GM21825 (cell line): ENCODE data around the gene KRT71.
"Not testable (repeated sequence)": the region's sequence is repeated elsewhere in the genome, so short reads cannot be mapped to it uniquely, and the experiment has no call there.

ENCODE experiments used
- ATAC-seq: cut with Tn5 transposase; IDR thresholded peaks from one replicate; pipeline ENCODE4 v1.9.1; 2021; ENCODE audit warnings: mild to moderate bottlenecking, moderate library complexity; ENCODE audit not compliant: unreplicated experiment

Gene KRT71

GRCh38 chr12:52552681-52553195 is at the start of gene KRT71:
TSS of gene KRT71 (minus strand) at chr12:52553145. CDS start at chr12:52553077, 68 bp downstream.
- no peak for ATAC-seq

- ATAC-seq: no peak
Measured at GRCh38 chr12:52602552-52602951, 49.6 kb upstream of the KRT71 start.

DNA sequence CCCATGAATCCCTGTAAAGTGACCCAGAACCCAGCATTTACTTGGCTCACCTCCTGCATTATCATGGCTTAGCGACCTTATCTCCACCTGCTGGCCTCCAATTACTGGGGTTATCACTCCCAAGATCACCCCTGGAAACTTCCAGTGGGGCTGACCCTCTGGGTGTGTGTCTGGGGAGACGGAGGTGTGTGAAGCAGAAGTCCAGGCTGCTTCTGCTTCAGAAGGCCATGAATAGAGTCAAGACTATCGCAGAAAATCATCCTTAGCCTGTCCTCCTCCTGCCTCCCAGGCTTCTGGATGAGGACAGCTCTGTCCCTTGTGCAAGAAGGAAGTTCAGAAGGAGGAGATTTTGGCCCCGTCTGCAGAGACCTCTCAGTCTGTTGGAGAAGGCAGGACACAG is 48.7 kb upstream of the KRT71 start:
- ATAC-seq: no peak

DNA sequence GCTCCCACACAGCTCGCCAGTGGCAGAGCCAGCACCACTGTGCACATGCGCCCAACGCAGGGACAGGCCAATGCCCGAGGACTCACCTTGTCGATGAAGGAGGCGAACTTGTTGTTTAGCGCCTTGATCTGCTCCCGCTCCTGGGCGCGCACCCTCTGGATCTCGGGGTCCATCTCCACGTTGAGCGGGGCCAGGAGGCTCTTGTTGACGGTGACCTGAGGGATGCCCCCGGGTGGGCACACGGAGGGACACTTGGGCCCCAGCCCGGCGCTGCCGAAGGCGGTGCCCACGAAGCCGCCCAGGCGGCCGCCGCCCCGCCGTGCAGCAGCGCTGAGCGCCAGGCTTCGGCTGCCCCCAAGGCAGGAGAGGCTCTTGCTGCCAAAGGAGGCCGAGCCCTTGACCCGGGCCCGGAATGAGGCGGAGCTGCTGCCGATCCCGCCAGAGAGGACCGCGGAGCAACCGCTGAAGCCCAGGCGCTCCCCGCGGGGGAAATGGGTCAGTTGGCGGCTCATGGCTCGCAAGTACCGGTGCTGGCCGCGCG is 48.1 kb upstream of the KRT71 start, which contains the start of gene KRT72:
KRT72 (minus strand) TSS at position 523 of the 541 bp plus-strand sequence; CDS start at position 512, 11 bp downstream.
- ATAC-seq: no peak

GRCh38 chr12:52600475-52600874 is 47.5 kb upstream of the KRT71 start:
- ATAC-seq: no peak

DNA sequence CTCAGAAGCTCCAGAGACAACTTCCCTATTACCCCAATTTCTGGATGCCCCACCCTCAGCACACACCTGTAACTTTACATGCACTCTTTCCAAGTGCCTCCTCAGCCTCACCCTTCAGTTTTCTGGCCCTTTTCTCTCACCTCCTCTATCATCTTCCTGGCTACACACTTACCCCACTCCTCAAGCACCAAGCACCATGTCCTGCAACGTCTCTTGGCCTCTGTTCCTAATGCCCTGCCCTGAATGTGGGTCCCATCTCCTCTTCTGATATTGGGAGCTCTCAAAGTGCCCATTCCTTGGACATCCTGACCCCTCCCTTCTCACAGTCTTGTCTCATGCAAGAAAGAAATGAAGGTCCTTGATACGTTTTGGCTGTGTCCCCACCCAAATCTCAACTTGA is 47.1 kb upstream of the KRT71 start:
- ATAC-seq: no peak

GRCh38 chr12:52598966-52599365 is 46.0 kb upstream of the KRT71 start:
- ATAC-seq: no peak

GRCh38 chr12:52594237-52594636 is 41.3 kb upstream of the KRT71 start:
- not testable (repeated sequence) for ATAC-seq

DNA sequence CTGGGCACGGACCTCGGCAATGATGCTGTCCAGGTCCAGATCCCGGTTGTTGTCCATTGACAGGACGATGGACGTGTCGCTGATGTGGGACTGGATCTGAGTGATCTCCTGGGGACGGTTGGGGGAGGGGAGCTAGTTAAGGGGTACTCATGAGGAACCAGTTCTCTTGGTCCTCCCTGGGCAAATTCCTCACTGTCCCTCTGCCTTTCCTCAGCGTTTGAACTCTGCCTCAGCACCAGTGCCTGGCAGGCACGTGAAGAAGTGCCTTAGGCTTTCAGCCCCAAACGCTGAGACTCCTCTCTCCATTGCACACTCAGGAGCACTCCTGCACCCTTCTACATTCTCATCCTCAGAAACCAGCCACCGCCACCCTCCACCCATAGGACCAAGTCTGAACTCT is 38.6 kb upstream of the KRT71 start:
- no peak for ATAC-seq

DNA sequence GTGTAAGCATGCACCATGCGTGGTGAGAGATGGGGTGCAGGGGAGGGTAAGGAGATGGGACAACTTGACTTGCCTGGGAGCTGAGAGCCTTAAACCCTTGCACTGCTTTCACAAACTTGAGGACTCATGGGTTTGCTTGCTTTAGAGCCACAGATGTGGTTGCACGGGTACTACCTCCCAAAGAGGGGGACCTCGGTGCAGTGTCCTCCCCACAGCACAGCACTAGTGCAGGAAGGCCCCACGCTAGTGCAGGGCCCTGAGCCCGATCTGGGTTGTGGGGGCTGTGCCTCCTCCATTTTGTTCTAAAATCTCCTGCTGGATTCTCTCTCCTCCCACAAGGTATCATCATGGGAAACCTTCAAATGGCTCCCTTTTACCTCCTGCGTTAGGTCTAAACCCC is 37.1 kb upstream of the KRT71 start:
- ATAC-seq: no peak

- no peak for ATAC-seq
Measured at GRCh38 chr12:52587563-52587962, 34.6 kb upstream of the KRT71 start.

DNA sequence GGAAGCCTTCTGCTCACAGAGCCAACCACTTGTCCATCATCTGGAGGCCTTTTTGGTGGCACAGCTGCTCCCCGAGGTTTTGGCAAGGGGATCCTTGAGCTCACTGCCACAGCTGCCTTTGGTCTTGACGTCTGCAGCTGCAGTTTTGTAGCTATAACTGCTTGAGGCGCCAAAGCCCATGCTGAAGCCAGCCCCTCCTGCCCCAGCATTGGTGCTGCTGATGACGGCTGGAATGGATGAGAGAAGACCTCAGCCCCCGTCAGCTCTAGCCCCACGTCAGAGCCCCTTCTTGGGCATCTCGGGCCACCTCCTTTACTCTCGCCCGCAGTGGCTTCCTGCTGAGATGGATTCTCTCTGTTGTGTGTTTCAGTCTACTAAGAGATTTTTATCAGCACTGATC is 33.0 kb upstream of the KRT71 start:
- no peak for ATAC-seq

DNA sequence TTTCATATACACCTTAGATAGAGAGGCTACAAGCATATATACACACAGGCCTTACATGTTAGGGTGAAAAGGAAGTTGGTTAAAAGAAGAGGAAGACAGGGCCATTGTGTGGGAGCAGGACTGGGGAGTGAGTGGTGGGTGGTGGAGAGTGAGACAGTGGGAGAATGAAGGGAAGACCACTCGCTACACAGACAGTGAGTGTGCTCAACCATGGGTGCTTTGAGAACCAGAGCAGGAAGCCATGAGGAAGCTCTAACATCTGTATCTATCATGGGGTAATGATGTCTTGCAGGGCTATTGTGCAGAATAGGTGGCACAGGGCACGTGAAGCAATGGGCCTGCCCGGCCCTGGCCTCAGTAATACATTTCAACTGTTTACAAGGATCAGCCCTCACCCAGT is 32.1 kb upstream of the KRT71 start:
- no peak for ATAC-seq

DNA sequence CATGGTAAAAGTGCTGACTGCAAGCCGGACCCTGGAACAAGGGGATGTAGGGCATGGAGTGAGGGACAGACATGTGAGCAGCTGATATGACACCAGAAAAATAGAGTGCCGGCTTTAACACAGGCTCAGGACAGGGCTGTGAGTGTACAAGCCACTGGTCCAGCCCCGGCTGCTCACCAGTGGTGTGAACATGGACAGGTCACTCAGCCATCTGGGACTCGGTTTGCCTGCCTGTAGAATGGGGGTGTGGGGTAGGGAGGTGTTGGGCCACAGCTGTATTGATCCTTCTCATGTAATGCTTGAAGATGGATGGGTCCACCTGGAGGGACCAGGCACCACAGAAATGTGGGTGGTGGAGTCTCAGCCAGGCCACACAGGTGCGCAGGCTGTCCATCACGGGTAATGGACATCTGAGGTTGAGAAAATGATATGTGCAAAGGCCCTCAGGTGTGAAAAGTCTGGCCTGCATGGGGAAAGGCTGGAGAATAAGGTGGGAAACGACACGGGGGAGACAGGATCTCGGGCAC is 31.3 kb upstream of the KRT71 start:
- ATAC-seq: no peak

DNA sequence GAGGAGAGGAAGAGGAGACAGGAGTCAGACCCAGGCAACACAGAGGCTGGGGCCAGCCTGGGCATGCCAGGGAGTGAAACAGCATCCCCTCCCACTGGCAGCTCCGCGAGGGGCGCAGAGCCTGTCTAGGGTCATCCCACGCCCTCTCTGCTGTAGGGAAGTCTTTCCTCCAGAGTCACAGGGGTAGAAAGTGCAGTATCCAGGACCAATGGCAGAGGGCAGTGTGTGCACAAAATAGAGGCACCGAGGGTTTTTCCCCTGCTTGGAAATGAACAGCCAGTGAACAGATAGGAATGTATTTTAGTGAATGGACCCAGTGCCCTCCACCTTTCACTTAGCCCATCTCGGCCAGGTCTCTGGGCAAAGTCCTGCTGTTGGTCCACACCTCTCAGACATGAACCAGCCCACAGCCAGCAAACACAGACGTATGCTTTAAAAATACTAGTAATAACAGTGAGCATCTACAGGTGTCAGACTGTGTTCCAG is 30.1 kb upstream of the KRT71 start:
- ATAC-seq: no peak

DNA sequence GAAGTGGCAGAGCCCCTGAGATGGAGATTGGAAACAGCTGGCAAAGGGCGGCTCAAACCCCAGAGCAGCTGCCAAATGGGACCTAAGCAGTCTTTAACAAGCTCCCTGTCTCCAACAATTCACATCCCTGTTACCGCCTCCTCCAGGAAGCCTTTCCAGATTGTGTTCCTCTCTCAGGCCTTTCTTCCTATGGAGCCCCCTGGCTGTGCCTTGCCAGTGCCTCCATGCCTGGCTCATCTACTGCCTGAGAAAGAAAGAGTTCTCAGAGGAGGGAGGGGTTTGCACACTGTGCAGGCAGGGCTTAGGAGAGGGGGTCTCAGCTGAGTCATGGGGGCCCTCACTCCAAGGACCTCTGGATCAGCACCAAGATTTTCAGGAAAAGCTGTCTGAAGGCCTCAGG is 29.5 kb upstream of the KRT71 start:
- ATAC-seq: no peak

DNA sequence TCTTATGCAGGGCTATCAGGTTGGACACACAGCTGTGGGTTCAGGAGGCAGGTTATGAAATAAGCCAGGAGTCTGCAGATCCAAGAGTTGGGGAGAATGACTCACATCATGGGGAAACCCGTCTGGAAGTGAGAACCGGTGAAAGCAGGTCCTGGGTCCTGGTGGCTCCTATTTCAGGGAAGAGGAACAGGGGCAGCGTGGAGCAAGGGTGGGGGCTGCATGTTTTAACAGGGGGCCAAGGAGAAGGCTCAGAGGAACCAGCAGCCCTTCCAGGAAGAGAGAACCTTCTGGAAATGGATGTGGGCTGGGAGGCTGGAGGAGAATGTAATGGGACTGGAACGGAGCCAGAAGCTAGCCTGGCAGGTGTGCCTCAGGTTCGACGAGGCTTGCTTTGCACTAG is 28.5 kb upstream of the KRT71 start:
- no peak for ATAC-seq

GRCh38 chr12:52581066-52581465 is 28.1 kb upstream of the KRT71 start:
- no peak for ATAC-seq

- ATAC-seq: no peak
Measured at GRCh38 chr12:52580496-52580895, 27.6 kb upstream of the KRT71 start.

DNA sequence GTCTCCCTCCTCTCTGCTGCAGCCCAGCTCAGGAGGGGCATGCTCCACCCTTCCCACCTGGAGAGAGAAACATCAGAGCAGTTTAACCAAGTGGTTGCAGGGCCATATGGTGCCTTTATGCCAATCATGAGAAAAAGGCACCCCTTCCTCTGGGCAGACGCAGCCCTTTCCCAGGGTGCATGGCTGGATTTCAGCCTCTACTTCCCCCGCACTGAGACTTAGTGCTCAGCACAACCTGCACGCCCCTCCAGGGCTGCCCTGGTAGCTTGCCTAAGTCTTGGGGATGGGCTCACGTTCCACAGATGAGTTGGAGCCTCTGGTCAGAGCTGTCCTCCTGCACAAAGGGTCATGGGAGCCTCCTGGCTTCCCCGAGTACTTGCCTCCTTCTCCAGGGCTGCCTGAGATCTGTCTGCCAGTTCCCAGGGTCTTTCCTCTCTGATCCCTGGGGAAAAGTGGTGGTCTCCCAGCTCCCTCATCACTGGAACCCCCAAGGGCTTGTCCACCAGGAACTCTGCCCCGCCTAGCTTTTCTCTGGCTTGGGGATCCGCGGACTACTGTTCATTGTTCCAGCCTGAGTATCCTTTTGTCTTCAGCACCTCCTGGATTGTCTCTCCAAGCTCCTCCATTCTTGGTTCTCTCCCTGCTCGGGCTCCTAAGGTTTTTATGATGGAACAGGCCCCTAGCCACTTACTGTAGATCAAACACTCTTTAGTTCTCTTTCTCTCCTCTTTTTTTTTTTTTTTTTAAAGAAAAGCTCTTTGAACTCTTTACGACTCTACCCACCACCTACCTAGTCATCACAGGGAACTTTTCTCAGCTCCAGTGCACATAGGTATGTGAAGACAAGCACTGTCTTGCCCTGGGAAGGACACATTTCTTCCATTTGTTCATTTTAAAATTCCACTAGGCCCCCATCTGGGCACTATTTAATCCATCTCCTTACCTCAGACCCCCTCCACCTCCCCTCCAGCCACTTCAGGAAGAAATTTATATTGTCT is 26.8 kb upstream of the KRT71 start:
- no peak for ATAC-seq

DNA sequence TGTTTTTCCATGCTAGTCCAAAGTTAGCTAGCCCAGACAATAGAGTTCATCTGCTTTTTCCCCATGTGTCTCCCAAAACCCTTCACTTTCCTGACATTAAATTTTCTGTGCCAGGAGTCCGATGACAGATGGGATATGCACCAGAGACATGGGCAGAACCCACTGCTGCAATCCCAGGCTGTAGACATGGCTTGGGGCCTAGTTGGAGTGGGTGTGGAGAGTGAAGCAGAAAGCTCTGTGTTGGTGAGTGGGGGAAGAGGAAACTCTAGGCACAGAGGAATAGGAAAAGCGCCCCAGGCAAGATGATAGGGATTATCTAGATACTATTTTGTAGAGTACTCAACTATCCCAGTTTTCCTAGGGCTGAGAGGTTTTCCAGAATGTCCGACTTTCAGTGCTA is 25.5 kb upstream of the KRT71 start:
- no peak for ATAC-seq

- ATAC-seq: no peak
Measured at GRCh38 chr12:52577316-52577715, 24.4 kb upstream of the KRT71 start.
